ENCODE data around the gene NR6A1. TPM values are rescaled to one million over a fixed set of nuclear protein-coding genes. Genes with fewer than 3 reads are reported as not detected.
A peak's percentile ranks its signal among the peaks of the same experiment; 100 is the strongest.

NR6A1 gene
- total RNA-seq, 1 experiment from 2014 or later, result 99.3 TPM

GRCh38 chr9:124783830-124784229 lies 12.7 kb upstream of the NR6A1 start:
- no peaks in the 10 kb centered on the region for H3K36me3 Mint-ChIP-seq (ENCODE audit: insufficient read depth in 1 of 3, low read depth in 3 of 3)
- no peak overlapping the region for H2BK20ac ChIP-seq (ENCODE audit: low read depth, low read length, poor library complexity, severe bottlenecking)
- H4K20me1 ChIP-seq (ENCODE audit: control insufficient read depth, insufficient read depth, insufficient read length), result no peaks in the 10 kb centered on the region
- no peak overlapping the region for H3K14ac ChIP-seq (ENCODE audit: insufficient read depth, low read length)
- H3K9me3 Mint-ChIP-seq, result peaks cover 0 to under 1% of the 10 kb centered on the region in 2 experiments; a peak in 1 of 5 replicates
- WGBS (ENCODE audit: extremely low coverage, insufficient read length, low lambda C conversion rate), result no CpG with 5 or more reads among the region's 2 CpGs
- no peak overlapping the region for H2BK5ac ChIP-seq (ENCODE audit: insufficient read length, low read length)
- H3K4me1 ChIP-seq (ENCODE audit: insufficient read depth, low read length), result peaks cover 5% of the 10 kb centered on the region; the same call in 1 of the 2 replicates
- H3K27me3 ChIP-seq (ENCODE audit: insufficient read depth, low read length), result no peaks in the 10 kb centered on the region
- H3K27me3 Mint-ChIP-seq (ENCODE audit: low read depth), result peaks cover 2% of the 10 kb centered on the region; the same call in 1 of the 2 replicates
- H2BK15ac ChIP-seq (ENCODE audit: low read depth, low read length), result no peak overlapping the region
- no peak overlapping the region for H2AFZ ChIP-seq (ENCODE audit: low read length)
- no peaks in the 10 kb centered on the region for H3K23me2 ChIP-seq (ENCODE audit: insufficient read length, low read depth, low read length, poor library complexity, severe bottlenecking)
- H3K23ac ChIP-seq (ENCODE audit: insufficient read length, low read depth, low read length), result no peak overlapping the region
- H2BK12ac ChIP-seq (ENCODE audit: insufficient read length, low read depth, low read length), result no peak overlapping the region
- H3K9ac ChIP-seq (ENCODE audit: extremely low read depth, insufficient read length, low read length), result no peak overlapping the region
- no peaks in the 10 kb centered on the region for H3K9me3 ChIP-seq (ENCODE audit: control insufficient read depth, low read depth, low read length)
- H3K27ac ChIP-seq (ENCODE audit: insufficient read length, low read depth, low read length), result no peak overlapping the region
- H3K4me3 Mint-ChIP-seq, result no peak overlapping the region
- no peak overlapping the region for H3T11ph ChIP-seq (ENCODE audit: low read length)
- no peaks in the 10 kb centered on the region for H3K79me1 ChIP-seq (ENCODE audit: insufficient read depth, low read depth, low read length, poor library complexity, severe bottlenecking)
- H3K27ac Mint-ChIP-seq, result peak overlapping the region in 2 of 3 experiments; percentile 2 to 20; a peak in 3 of 7 replicates
- no peak overlapping the region for H2AK5ac ChIP-seq (ENCODE audit: insufficient read length, low read length)
- no peak for DNase-seq
- no peaks in the 10 kb centered on the region for H3K79me2 ChIP-seq (ENCODE audit: insufficient read depth, low read length)
- H3K4ac ChIP-seq (ENCODE audit: low read depth, low read length), result no peak overlapping the region
- no peak overlapping the region for H3K4me2 ChIP-seq (ENCODE audit: insufficient read depth, insufficient read length, low read length)
- H3K18ac ChIP-seq (ENCODE audit: insufficient read length, low read depth, low read length), result no peak overlapping the region
- no peak for TF ChIP-seq CTCF (conservative IDR thresholded peaks at IDR 0.05)
- H2BK120ac ChIP-seq (ENCODE audit: low read depth, low read length, poor library complexity, severe bottlenecking), result no peak overlapping the region
- H4K91ac ChIP-seq (ENCODE audit: insufficient read length, low read depth, low read length), result no peak overlapping the region
- H3K56ac ChIP-seq (ENCODE audit: insufficient read length, low read depth, low read length), result no peak overlapping the region
- peaks cover 11 to 23% of the 10 kb centered on the region in 2 experiments for H3K4me1 Mint-ChIP-seq
- no peak overlapping the region for H4K8ac ChIP-seq (replicated peaks; ENCODE audit: insufficient read length, low read depth, low read length)
- H4K5ac ChIP-seq (ENCODE audit: insufficient read length, low read depth, low read length), result no peak overlapping the region

Measured in H9 (cell line).